Fibroblast of skin of left quadriceps (primary cell): Measurements from ENCODE around the gene NECTIN1.

Experiments
- DNase-seq, 2 experiments: peaks; one replicate each; pipeline ENCODE4 v3.0.0-alpha.2; 2013; ENCODE audit warnings: low read depth in 2 of 2

The NECTIN1 gene

DNA sequence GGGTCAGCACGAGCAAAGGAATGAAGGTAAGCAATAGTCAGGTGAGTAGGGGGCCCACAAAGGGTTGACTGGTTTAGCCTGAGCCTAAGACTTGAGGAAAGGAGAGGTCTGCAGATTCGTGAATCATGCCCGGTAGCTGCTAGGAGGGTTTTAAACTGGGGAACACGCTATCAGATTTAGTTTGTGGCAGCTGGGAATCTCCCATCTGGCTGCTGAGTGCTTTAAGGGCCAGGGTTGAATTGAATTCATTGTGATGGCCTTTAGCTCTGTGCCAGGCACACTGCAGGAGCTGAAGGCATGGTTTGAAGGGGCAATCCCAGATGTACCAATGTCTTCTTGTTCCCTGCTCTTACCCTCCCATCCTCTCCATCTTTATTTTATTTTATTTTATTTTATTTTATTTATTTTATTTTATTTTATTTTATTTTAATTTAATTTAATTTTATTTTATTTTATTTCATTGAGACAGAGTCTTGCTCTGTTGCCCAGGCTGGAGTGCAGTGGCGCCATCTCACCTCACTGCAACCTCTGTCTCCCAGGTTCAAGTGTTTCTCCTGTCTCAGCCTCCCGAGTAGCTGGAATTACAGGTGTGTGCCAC, 1.9 kb upstream of the NECTIN1 start:
- DNase-seq: no peak

DNA sequence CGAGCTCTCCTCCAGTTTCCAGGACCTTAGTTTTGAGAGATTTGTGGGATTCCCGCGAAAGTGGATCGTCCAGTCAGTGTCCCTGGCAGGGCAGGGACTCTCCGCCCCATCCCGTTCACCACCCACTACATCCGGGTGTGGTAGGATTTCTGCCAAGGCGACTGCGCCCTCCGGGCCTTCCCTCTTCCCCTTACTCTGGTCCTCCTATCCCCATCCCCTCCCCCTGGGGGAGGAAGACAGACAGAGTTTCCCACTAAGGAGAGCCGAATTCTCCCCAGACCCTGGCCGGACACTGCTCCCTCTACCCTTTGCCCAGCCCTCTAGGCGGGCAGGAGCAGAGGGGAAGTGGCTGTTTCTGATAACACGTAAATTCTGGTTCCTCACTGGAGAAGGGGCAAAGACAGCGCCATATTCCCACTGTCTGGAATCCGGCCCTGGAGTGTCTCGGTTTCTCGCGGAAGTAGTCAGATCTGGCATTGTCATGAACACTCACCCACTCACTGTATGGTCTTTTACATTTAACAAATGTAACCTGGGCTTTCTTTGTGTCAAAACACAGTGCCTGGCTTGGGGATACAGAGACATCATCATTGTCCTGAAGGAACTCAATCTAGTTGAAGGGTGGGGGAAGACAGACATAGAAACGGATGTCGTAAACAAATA, 1.1 kb upstream of the NECTIN1 start:
- DNase-seq: no peak

DNA sequence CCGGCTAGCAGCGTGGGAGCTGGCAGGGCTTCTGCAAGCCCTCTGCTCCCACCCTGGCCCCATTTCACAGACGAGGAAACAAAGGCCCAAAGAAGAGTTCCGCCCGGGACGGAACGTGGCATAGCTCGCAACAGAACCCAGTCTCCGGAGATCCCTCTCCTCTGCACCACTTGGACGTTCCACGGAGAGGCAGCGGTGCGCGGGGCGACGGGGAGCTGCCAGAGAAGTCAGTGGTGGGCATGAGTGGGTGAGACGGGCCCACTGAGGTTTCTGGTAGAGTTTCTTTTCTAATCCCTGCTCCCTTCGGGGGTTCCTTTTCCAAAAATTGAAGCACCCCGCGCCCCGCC, 554 bp upstream of the NECTIN1 start:
- DNase-seq: no peak

DNA sequence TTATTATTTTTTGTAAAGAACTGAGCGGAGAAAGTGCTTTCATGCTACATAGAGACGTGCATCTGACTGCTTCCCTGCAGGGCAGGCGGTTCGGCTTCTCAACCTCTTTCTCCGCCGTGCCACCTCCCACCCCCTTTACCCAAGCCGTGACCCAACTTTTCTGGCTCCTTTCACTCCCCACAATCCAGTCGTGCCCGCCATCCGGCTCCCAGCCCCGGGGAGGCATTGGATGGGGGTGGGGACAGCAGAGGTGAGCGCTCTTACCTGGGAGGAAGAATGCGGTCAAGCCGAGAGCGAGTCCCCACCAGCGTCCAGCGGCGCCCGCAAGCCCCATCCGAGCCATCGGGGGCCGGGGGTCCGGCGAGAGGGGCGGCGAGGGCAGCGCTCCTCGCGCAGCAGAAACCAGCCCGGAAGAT, 781 bp downstream of the NECTIN1 start:
- no peak for DNase-seq

DNA sequence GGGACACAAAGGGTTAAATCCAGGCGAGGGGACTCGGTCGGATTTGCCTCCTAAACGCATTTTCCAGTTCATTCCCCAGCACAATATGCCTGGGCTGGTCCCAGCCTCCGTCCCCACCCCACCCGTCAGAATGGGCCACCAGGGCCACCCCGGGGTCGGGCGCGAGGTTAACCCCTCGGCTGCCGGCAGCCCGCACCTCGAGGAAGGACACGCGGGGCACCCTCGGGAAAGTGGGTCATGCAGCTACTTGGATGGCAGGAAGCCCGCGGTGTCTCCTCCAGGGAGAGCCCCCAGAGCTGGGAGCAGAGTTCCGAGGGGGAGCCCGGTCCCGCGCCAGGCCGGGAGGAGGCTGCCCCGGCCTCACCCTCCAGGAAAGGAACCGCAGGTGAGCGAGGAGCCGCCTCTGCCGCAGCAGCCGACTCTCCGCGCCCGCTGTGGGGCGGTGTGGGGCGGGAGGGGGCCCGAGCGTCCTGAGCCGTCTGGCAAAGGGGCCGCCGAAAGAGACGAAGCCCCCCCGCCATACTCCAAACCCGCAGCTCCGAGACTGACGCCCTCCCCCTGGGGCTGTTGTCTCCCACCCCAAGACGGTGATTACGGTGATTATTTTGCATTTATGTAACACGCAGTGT, 1.4 kb downstream of the NECTIN1 start:
- no peak for DNase-seq

DNA sequence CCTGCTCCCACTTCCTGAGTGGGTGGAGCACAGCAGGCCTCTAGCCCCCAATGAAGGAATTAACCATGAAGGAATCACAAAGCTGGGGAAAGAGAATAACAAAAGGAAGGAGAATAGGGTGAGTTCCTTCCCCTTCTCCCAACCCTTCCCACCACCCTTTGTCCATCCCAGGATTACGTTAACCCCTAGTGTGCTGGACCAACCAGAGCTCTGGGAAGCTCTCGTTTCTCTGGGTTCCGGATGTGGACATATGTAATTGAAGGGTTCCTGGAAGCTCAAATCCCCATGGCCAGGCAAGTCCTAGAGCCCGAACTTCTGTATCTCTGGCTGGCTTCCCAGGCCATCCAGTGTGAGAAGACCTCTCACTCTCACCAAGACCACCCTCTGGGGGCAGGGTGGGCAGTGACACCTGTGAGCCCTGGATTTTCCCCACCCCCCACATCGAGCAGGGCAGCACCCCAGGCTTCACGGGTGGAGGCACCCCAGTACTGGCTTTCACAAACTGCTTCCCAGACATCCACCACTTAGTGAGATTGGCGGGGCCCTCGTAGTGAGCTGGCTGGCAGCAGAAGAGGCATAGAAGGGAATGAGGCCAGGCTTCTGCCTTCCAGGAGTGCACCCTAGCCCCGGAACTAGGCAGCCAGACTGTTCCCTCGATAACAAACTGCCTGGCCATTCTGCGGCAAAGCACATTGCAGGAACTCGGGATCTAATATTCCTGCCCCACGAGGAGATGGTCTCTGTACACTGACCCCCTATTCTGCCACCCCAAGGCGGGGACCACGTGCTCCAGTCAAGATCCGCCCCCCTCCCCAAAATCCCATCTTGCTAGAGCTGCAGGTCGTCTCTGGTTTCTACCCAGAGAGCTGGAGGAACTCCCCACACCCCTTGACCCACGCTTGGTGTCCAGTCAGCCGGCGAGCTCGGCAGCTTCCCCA, 2.1 kb downstream of the NECTIN1 start:
- DNase-seq: no peak

DNA sequence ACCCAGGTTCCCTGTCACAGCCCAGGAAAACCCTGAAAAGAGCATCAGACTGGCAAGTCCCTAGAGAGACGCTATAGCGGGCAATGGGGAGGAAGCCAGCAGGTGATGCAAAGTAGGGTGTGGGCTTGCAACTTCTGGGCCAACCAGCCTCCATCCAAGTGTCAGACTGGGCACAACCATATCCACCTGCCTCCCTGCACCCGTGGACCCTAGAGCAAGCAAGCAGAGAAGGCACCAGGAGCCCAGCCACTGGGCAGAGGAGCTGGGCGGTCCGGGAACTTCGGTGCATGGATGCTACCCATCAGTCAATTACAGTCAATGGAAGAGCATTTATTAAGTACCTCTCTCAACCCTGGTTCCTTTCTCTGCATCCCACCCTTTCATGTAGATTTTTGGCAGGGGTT, 2.8 kb downstream of the NECTIN1 start:
- DNase-seq: no peak

DNA sequence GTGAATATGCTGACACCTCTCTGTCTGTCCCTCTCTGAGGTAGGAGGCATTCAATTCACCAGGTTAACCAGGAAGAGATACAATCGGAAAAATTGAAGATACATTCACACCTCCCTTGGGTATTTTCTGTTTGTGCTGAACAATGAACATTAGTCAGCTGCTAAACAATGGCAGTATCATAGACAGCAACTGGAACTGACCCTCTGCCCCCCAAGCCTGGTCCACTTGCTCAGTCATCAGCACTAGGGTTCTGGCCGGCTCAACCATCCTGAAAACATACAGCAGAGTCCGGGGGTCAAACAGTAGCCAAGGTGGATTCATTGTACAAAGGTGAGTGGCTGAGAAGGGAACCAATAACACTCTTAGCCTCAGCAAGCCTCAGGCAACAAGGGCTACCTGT, 4.0 kb downstream of the NECTIN1 start:
- no peak for DNase-seq

DNA sequence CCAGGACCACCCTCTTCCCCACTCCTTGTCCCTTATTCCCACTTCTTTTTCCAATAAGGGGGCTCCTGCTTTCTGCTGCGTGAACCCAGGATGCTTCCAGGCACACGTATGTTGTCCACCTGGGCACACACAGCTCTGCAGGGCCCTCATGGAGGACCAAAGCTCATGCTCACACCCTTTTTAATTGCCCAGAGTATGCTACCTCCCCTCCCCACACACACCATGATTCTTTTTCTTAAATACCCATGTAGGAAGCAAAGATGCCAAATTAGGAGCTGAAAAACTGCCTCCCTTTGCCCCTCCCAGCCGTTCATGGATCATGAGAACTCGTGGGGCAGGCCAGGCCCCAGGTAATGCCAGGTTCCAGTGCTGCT, 5.1 kb downstream of the NECTIN1 start:
- DNase-seq: no peak

DNA sequence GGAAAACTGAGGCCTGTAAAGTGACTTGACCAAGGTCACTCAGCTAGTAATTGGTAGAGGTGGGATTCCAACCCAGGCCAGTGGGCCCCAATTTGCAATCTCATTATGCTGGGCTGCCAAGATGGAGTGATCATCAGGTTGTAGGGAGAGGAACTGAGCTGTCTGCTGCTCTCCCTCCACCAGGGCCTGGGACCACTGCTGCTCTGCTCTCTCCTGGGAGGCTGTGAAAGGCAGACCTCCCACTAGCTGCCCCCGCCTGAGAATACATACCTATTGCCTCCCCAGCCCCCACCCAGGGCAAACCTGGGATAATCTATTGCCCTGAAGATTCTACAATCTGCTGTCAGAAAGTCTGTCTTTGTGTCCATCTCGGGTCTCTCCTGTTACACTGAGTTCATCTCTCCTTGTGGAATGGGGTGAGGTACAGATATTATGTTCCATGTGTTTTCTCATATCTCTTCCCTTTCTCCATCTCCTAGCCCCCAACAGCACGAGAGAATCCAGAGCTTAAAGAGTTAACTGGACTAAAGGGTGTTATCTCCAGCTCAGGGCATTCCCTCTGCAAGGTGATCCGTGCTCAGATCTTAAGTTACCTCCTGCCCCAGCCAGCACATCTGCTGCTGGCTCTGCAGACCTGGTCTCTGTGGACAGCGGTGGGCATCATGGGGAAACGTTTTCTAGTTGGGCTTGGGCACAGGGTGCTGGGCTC, 5.6 kb downstream of the NECTIN1 start:
- DNase-seq: no peak

DNA sequence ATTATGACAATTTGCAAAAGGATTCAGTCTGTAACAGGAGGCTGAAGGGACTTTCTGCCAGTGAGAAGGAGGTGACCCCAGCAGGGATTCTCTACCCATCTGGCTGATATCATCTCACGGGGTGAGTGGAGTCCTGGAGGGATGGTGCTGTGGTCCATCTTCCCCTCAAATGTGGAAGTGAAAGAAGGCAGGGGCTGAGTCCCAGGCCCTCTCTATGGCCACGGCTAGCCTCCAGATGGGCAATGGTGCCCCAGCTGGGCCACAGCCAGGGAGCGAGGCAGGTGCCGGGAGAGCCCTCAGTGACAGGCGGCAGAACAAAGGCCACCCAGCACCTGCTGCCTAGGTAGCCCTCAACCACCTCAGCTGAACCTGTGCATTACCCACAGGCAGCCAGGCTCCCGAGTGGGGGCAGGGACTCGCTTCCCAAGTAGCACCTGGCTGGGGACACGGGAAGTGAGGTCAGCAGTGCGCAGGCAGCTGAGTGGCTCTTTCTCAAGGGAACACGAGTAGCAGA, 6.7 kb downstream of the NECTIN1 start:
- no peak for DNase-seq

DNA sequence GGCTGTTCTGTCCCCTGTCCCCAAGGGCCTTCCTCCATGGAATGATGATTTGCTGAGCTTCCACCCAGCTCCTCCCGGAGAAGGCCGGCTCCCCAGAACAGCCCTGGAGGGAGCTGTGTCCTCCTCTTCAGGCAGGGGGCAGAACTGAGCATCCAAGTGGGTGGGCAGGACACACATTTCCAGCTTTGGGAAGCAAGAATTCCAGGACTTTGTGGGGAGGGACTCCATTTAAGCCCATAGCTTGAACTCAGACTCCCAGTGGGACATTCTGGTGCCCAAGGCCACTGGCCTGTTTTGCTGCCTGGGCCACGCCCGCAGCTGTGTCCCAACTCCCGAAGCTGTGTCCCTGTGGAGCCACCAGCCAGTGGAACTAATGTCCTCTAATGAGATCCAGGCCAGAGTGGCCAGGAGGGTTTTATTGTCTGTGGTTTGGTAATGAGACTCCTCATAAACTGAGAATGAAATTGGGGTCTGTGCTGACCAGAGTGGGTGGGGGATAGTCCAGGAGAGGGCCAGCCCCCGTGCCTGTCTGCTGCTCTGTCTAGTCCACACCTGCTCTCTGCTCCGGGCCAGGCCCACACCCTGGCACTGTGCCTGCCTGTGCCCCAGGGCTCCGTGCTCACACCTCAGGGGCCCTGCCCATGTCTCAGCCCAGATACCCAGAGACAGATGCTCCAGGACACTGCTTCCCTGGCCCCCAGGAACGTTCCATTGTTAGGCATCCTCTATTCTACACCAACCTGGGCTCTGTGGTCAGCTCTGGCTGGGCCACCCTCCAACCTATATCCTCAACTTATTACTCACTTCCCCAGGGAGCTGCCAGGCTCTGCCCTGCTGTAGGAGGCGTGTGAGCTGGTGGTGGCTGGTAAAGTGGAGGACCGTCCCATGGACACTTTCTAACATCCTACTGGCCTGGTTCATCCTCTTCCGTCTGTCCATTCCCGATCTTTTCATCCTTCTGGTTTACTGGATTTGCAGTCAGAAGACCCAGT, 7.6 kb downstream of the NECTIN1 start:
- DNase-seq: no peak

DNA sequence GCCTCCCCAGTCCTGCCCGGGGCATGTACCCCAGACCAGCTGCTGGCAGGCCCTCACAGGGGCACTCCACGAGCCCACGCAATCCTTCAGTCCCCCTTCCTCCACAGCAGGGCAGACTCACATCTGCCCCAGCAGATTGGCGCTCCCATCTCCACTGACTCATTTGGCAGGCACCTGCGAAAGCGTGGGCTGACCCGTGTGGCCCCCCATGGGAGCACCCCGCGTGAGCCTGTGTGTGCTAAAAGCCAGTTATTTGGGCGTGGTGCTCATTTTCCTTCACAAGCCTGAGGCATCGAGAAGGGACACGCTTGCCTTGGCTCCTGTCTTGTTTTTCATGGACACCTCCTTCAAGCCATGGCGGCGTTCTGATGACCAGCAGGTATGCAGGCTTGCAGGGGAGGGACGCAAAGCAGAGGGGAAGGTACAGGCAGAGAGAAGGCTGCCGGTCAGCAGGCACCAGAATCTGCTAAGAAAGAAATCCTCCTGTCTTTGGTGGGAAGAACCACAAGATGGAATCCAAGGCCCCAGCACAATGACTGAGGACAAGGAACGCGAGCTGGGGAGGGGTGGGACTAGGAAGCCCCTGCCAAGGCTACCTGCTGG, 8.6 kb downstream of the NECTIN1 start:
- DNase-seq: no peak

DNA sequence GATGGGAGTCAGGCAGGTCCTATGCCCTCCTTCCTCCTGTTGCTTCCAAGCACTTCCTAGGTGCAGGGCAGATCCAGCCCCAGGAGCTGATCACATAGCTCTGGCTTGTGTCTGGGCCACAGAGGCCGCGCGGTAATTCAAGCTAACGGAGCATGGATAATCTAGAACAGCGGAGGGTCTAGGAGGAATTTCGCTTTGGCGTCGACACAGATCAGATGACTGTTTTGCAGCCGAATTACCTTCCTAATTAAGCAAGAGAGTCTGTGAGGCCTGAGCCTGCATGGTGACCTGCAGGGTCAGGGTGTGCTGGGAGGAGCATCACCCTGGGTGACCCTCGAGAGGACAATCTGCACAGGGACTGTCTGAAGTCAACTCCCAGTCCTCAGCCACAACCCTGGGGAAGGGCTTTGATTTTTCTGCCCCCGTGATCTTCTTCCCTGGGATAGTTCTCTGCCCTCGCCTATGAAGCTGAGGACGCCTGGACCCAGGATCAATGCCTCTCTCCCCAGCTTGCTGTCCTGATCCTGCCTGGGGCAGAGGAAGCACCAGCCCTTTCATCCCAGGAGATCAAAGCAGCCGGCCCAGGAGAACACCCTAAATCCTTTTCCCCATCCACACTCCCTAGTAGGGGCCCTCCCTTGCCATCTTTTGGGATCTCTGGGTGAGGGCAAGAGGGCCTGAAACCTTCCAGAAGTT, 11.0 kb downstream of the NECTIN1 start:
- no peak for DNase-seq

DNA sequence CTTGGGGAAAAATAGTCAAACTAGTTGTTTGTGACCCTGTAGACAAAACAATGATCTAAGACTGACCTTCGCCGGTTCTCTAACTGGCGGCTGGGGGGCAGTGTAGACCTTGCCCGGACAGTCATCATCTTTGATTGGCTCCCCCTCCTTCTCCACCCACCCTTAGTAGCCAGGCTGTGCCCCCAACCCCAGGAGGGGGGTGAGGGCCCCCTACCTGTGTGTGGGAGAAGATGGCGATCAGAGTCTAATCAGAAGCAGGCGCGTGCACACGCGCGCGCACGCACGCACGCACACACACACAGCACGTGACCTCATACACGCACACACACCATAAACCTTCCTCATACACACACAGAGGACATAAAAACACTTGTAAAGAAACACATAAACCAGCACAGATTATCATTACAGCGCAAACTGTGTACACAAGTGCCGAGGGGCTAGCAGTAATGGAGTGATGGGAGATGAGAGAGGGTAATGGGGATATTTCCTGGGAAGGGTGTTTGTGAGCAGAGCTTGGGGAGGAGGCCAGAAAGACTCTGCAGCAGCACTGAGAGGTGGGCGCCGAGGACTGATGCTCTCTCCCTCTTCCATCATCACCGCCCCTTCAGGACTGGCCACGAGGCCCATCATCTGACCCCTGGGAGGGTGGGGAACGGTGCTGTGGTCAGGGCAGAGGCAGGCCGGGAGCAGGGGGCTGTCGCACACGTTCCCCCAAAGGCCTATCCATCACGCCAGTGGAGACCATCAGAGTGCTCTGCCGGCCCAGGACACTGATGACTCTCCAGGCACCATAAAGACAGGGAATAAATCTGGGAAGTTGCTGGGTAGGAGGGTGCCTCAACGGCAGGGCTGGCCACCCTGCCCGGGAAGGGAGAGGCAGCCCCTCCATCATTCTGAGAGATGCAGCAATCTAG, 12.2 kb downstream of the NECTIN1 start:
- no peak for DNase-seq

DNA sequence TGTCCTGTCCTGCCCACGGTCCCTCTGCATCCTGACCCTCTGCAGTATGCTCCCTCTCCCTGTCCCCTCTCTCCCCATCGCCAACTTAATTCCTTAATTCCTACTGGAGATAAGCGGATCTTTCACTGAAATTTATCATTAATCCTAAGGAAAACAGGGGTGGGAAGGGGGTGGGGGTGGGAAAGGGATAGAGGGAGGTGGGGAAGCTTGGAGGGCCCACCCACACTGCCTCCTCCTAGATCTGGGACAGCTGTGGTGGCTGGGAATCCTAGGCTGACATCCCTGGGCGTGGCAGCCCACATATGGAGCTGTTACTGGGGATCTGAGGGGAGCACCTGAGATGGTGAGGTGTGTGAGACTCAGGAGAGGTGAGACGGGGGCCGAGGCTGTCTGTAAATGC, 14.4 kb downstream of the NECTIN1 start:
- no peak for DNase-seq

DNA sequence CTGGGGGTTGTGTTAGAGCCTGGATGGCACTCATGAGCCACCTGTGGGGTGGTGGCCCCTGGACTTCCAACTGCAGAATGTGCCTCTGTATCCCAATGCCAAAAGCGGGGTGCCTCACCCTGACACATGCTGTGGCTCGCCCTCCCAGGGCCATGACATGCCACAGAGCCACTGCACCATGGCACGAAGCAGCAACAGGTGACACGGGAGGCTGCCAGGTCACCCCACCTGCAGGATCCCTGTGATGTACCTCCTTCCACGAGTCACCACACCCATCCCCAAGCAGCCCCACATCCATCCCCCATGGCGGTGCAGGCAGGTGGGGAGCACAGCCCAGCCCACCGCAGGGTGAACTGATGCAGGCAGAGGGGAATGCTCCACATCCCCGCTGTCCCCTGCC, 14.8 kb downstream of the NECTIN1 start:
- no peak for DNase-seq

DNA sequence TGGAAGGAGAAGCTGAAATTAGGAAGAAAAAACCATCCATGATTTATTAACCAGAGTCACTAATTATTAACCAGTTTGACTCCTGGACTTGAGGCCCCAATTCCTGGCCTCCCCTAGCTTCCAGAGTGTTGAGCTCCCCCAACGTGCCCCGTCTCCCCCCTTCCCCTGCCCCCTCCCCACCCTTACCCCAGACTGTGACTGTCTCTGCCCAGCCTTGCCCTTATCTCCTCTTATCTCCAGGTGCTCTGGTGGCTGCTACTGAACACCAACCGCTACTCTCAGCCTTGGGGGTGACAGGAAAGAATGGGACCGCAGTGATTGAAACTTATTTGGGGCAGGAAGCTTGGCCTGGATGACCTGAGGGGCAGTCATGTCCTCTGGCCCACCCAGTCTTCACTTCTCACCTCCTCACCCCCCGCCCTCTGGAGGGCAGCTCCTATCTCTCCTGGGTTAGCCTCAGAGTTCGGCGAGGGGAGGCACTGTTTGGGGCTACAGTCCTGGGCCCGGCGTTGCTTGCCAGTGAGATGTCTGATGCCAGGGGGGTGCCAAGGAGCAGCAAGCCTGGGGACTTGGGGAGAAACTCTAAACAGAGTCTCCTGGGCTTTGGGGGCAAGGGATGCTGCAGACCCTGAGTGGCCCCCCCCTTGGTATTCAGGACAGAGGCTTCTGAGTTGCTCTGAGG, 15.5 kb downstream of the NECTIN1 start:
- DNase-seq: no peak
